ENCODE results near the gene UBR2. TPM values are rescaled to one million over a fixed set of nuclear protein-coding genes. Genes with fewer than 3 reads are reported as not detected.

The UBR2 gene
- total RNA-seq, 1 experiment from 2014 or later, result 17.5 TPM

- no TSS peak for BruUV-seq (replicated peaks)
Measured at GRCh38 chr6:42690872-42691271, 127.0 kb downstream of the UBR2 start.

GRCh38 chr6:42692137-42692911 is 128.5 kb downstream of the UBR2 start:
- H3K4me3 ChIP-seq (ENCODE audit: low read depth, low read length, poor library complexity, severe bottlenecking), result no peak overlapping the region
- no TSS peak for BruUV-seq (replicated peaks)
- H3K4me1 ChIP-seq (ENCODE audit: insufficient read depth, low read length, poor library complexity, severe bottlenecking), result no peaks in the 10 kb centered on the region
- CTCF ChIA-PET, result no interaction called here
- no peak overlapping the region for H3K27ac ChIP-seq (ENCODE audit: low read depth, low read length, poor library complexity, severe bottlenecking)
- POLR2A ChIA-PET (ENCODE audit: low non-redundant PET), result no interaction called here
- H3K27me3 ChIP-seq (replicated peaks; ENCODE audit: insufficient read depth, low read depth, low read length, poor library complexity), result no peaks in the 10 kb centered on the region
- H3K36me3 ChIP-seq (ENCODE audit: insufficient read depth, low read length, poor library complexity, severe bottlenecking), result peaks cover 47% of the 10 kb centered on the region
- intact Hi-C loops (cut with micrococcal nuclease; ENCODE audit: unreplicated experiment), result no loop called here
- no peak for TF ChIP-seq EZH2 (IDR thresholded peaks at IDR 0.05; ENCODE audit: borderline replicate concordance, low read depth, low read length, poor library complexity, severe bottlenecking)
- no peak for TF ChIP-seq CTCF (conservative IDR thresholded peaks at IDR 0.05; ENCODE audit: low read depth, low read length)
- H3K9me3 ChIP-seq (ENCODE audit: low read depth, low read length, poor library complexity, severe bottlenecking), result no peaks in the 10 kb centered on the region
- DNase-seq (ENCODE audit: low spot score), result no peak

More at GRCh38 chr6:42690872-42691271, 127.0 kb downstream of the UBR2 start:
- H3K27me3 ChIP-seq (replicated peaks; ENCODE audit: insufficient read depth, low read depth, low read length, poor library complexity), result no peaks in the 10 kb centered on the region
- no peak for DNase-seq (ENCODE audit: low spot score)
- H3K4me1 ChIP-seq (ENCODE audit: insufficient read depth, low read length, poor library complexity, severe bottlenecking), result no peaks in the 10 kb centered on the region
- H3K4me3 ChIP-seq (ENCODE audit: low read depth, low read length, poor library complexity, severe bottlenecking), result no peak overlapping the region
- POLR2A ChIA-PET (ENCODE audit: low non-redundant PET), result no interaction called here
- intact Hi-C loops (cut with micrococcal nuclease; ENCODE audit: unreplicated experiment), result no loop called here
- H3K27ac ChIP-seq (ENCODE audit: low read depth, low read length, poor library complexity, severe bottlenecking), result no peak overlapping the region
- CTCF ChIA-PET, result no interaction called here
- no peak for TF ChIP-seq CTCF (conservative IDR thresholded peaks at IDR 0.05; ENCODE audit: low read depth, low read length)
- no peak for TF ChIP-seq EZH2 (IDR thresholded peaks at IDR 0.05; ENCODE audit: borderline replicate concordance, low read depth, low read length, poor library complexity, severe bottlenecking)
- no peaks in the 10 kb centered on the region for H3K9me3 ChIP-seq (ENCODE audit: low read depth, low read length, poor library complexity, severe bottlenecking)
- peaks cover 47% of the 10 kb centered on the region for H3K36me3 ChIP-seq (ENCODE audit: insufficient read depth, low read length, poor library complexity, severe bottlenecking)

GRCh38 chr6:42693725-42694323 is 130.0 kb downstream of the UBR2 start:
- Histone ChIP-seq H3K4me3 (ENCODE audit: low read depth, low read length, poor library complexity, severe bottlenecking) (no peak overlapping the region), H3K4me1 (ENCODE audit: insufficient read depth, low read length, poor library complexity, severe bottlenecking) (no peaks in the 10 kb centered on the region), H3K9me3 (ENCODE audit: low read depth, low read length, poor library complexity, severe bottlenecking) (no peaks in the 10 kb centered on the region), H3K27me3 (replicated peaks; ENCODE audit: insufficient read depth, low read depth, low read length, poor library complexity) (no peaks in the 10 kb centered on the region), H3K36me3 (ENCODE audit: insufficient read depth, low read length, poor library complexity, severe bottlenecking) (peaks cover 36% of the 10 kb centered on the region), H3K27ac (ENCODE audit: low read depth, low read length, poor library complexity, severe bottlenecking) (no peak overlapping the region)
- TF ChIP-seq CTCF (conservative IDR thresholded peaks at IDR 0.05; ENCODE audit: low read depth, low read length) (no peak), EZH2 (IDR thresholded peaks at IDR 0.05; ENCODE audit: borderline replicate concordance, low read depth, low read length, poor library complexity, severe bottlenecking) (no peak)
- ChIA-PET CTCF (interaction anchor here (0.9 kb wide), 1 partner anchor 35 kb away, joined by 3 read pairs; no protein-coding TSS in a partner anchor), POLR2A (ENCODE audit: low non-redundant PET) (no interaction called here)
- no TSS peak for BruUV-seq (replicated peaks)
- intact Hi-C loops (cut with micrococcal nuclease; ENCODE audit: unreplicated experiment), result no loop called here
- no peak for DNase-seq (ENCODE audit: low spot score)

Data from A673 (cell line).